ENCODE results near the gene ASB18.

- no peak for TF ChIP-seq CTCF (IDR thresholded peaks at IDR 0.05; ENCODE audit: low read length)
- TF ChIP-seq EZH2 (IDR thresholded peaks at IDR 0.05; ENCODE audit: borderline replicate concordance, low read length) = no peak
Observed at GRCh38 chr2:236209996-236210395, 54.2 kb downstream of the ASB18 start.

All from OCI-LY1 (cell line).